Neutrophil (primary cell): ENCODE measurements around the gene ACTR6.

Source experiments
- H3K27ac ChIP-seq: fragments of 200-600 bp; sonication (generic); 2 replicates; pipeline ENCODE4 v1.5.1; 2016; ENCODE audit warnings: mild to moderate bottlenecking, moderate library complexity
- H3K27me3 ChIP-seq: fragments of 200-600 bp; sonication (generic); 2 replicates; pipeline ENCODE4 v1.6.0; 2016; ENCODE audit warnings: mild to moderate bottlenecking
- H3K36me3 ChIP-seq: fragments of 200-600 bp; sonication (generic); 2 replicates; pipeline ENCODE4 v1.5.1; 2017
- H3K4me1 ChIP-seq, 2 experiments: fragments of 200-600 bp in 1 of 2; sonication (generic) in 1 of 2; 1 replicate in 1 of 2; 2 replicates in 1 of 2; pipeline versions ENCODE4 v1.5.1 to v1.6.1; 2013 to 2016; ENCODE audit warnings: low read depth in 1 of 2, low read length in 1 of 2, mild to moderate bottlenecking in 1 of 2, moderate library complexity in 1 of 2; ENCODE audit not compliant: control insufficient read depth in 1 of 2, insufficient read depth in 1 of 2
- H3K4me3 ChIP-seq, 2 experiments: fragments of 200-600 bp in 1 of 2; sonication (generic) in 1 of 2; 1 replicate in 1 of 2; 2 replicates in 1 of 2; pipeline ENCODE4 v1.5.1; 2013 to 2016; ENCODE audit warnings: low read depth in 1 of 2, low read length in 1 of 2, mild to moderate bottlenecking in 1 of 2, moderate library complexity in 1 of 2
- H3K9me3 ChIP-seq: fragments of 200-600 bp; sonication (generic); 2 replicates; pipeline ENCODE4 v1.5.1; 2016
- TF ChIP-seq, protein P1 (sequence below): fragments of 200-600 bp; sonication (generic); IDR thresholded peaks from 2 replicates; pipeline ENCODE4 v1.5.1; 2016; ENCODE audit warnings: antibody characterized with exemption

ACTR6 gene

GRCh38 chr12:100197486-100197885 lies 3.1 kb upstream of the ACTR6 start:
- Histone ChIP-seq H3K4me1 (peaks cover 18 to 24% of the 10 kb centered on the region in 2 experiments), H3K27me3 (no peaks in the 10 kb centered on the region), H3K27ac (no peak overlapping the region), H3K36me3 (no peaks in the 10 kb centered on the region), H3K9me3 (no peaks in the 10 kb centered on the region), H3K4me3 (no peak overlapping the region)
- TF ChIP-seq, protein P1, sequence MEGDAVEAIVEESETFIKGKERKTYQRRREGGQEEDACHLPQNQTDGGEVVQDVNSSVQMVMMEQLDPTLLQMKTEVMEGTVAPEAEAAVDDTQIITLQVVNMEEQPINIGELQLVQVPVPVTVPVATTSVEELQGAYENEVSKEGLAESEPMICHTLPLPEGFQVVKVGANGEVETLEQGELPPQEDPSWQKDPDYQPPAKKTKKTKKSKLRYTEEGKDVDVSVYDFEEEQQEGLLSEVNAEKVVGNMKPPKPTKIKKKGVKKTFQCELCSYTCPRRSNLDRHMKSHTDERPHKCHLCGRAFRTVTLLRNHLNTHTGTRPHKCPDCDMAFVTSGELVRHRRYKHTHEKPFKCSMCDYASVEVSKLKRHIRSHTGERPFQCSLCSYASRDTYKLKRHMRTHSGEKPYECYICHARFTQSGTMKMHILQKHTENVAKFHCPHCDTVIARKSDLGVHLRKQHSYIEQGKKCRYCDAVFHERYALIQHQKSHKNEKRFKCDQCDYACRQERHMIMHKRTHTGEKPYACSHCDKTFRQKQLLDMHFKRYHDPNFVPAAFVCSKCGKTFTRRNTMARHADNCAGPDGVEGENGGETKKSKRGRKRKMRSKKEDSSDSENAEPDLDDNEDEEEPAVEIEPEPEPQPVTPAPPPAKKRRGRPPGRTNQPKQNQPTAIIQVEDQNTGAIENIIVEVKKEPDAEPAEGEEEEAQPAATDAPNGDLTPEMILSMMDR: no peak

DNA sequence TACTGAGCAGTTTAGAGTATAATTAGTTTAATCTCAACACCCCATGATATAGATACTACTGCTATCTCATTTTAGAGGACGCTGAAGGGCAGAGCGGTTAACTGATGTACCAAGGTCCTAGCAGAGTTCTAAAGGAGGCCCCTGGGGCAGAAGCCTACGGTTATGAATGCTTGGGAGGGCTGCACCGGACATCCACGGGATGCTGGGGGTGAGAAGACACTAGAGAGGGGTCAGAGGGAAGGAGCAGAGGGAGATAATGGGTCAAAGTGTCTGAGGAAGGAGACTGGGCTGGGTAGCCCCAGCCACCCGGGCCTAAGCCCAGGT lies 1.6 kb upstream of the ACTR6 start:
- Histone ChIP-seq H3K27ac (no peak overlapping the region), H3K36me3 (no peaks in the 10 kb centered on the region), H3K27me3 (no peaks in the 10 kb centered on the region), H3K4me3 (peak overlapping the region; percentile 83 to 97), H3K9me3 (no peaks in the 10 kb centered on the region), H3K4me1 (peaks cover 18 to 24% of the 10 kb centered on the region in 2 experiments)
- TF ChIP-seq, protein P1: no peak

DNA sequence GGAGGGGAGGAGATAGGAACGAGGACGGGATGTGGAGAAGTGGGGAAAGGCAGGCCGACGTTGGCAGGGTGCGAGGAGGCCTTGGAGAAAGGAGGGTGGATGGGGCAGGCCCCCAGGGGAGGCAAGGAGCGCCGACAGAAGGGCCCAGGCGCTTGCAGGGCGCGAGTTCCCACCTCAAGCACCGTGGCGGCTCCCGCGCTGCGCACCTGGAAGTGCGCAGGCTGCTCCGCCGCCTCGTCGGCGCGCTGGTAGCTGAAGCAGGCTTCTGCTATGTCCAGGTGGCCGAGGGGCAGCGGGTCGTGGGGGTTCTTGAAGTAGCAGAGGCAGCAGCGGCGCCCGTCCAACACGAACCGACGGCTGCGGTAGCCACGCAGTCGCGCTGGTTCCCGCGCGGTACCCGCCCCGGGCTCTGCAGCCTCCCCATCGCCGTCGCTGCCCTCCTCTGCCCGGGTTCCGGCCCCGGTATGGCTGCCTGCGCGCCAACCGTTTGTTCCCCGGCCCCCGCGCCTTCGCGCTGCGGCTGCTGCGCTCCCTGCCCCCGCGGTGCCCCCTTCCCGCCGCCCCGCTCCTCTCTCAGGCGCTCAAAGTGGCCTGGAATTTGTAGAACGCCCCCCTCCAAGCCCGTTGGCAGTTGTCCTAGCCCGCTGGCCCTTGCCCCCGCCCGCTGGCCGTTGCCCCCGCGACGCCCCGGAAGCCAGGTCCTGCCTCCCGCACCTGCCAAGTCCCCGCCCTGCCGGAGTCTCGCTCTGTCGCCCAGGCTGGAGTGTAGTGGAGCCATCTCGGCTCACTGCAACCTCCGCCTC lies 1.1 kb upstream of the ACTR6 start:
- Histone ChIP-seq H3K27me3 (no peaks in the 10 kb centered on the region), H3K9me3 (no peaks in the 10 kb centered on the region), H3K27ac (peak overlapping the region; percentile 71), H3K36me3 (no peaks in the 10 kb centered on the region), H3K4me1 (peaks cover 18 to 24% of the 10 kb centered on the region in 2 experiments), H3K4me3 (peak overlapping the region; percentile 83 to 97)
- TF ChIP-seq, protein P1: no peak

DNA sequence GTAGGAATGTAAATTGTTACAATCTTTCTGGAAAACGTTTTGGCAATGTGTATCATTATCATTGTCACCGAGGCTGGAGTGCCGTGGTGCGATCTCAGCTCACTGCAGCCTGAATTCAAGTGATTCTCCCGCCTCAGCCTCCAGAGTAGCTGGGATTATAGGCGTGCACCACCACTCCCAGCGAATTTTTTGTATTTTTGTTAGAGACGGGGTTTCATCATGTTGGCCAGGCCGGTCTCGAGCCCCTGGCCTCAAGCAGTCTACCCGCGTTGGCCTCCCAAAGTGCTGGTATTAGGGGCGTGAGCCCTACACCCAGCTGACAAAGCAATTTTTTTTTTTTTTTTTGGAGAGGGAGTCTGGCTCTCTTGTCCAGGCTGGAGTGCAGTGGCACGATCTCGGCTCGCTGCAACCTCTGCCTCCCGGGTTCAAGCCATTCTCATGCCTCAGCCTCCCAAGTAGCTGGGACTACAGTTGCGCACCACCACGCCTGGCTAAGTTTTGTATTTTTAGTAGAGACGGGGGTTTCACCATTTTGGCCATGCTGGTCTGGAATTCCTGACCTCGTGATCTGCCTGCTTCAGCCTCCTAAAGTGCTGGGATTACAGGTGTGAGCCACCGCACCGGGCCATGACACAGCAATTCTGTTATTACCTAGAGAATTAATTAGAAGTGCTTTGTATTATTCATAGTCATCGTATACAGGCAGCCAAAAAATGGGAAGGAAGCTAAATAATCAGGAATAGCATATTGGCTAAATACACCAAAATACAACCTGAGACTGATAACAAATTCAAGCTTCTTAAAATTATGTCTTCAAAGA lies 1.2 kb downstream of the ACTR6 start:
- Histone ChIP-seq H3K36me3 (peaks cover 5% of the 10 kb centered on the region), H3K4me1 (peaks cover 18 to 24% of the 10 kb centered on the region in 2 experiments), H3K27me3 (no peaks in the 10 kb centered on the region), H3K4me3 (peak overlapping the region in 1 of 2 experiments; percentile 83), H3K27ac (no peak overlapping the region), H3K9me3 (no peaks in the 10 kb centered on the region)
- TF ChIP-seq, protein P1: no peak

- TF ChIP-seq, protein P1: no peak
- Histone ChIP-seq H3K36me3 (peaks cover 52% of the 10 kb centered on the region), H3K27ac (no peak overlapping the region), H3K4me3 (no peak overlapping the region), H3K9me3 (no peaks in the 10 kb centered on the region), H3K4me1 (no peaks in the 10 kb centered on the region), H3K27me3 (no peaks in the 10 kb centered on the region)
These were observed 6.7 kb downstream of the ACTR6 start for GRCh38 chr12:100207311-100207710.
